Liver (tissue), 3 donors: ENCODE results near the gene CDC42BPB.

Experiments used
- CTCF ChIP-seq: fragments of 150-350 bp; IDR thresholded peaks from 2 replicates; pipeline ENCODE4 v1.5.1; 2017; ENCODE audit warnings: improper control_type of control experiment, low read depth, low read length; ENCODE audit not compliant: missing input control
- TAF1 ChIP-seq: conservative IDR thresholded peaks from 2 replicates; pipeline ENCODE4 v1.6.1; 2016; ENCODE audit warnings: antibody characterized with exemption, mild to moderate bottlenecking
- donor health status: healthy.
- donor health status: healthy.

GRCh38 chr14:102923925-102924486, 133.3 kb downstream of the CDC42BPB start:
- no peak for TF ChIP-seq TAF1
- TF ChIP-seq CTCF, result no peak
